Testis (tissue), 3 donors: ENCODE data around the gene SIGLEC9. TPM values are rescaled to one million over a fixed set of nuclear protein-coding genes. Genes with fewer than 3 reads are reported as not detected.
A peak's percentile ranks its signal among the peaks of the same experiment; 100 is the strongest.
"Not testable (repeated sequence)": the region's sequence is repeated elsewhere in the genome, so short reads cannot be mapped to it uniquely, and the experiment has no call there.

Source experiments
- DNase-seq: peaks from one replicate; pipeline ENCODE4 v3.0.0-alpha.2; 2019
- H3K27ac ChIP-seq, 2 donors: fragments of 200-600 bp; sonication (generic); one replicate each; pipeline ENCODE4 v1.5.1; 2019
- H3K27me3 ChIP-seq: fragments of 200-600 bp; sonication (generic); one replicate; pipeline ENCODE4 v1.5.1; 2019
- H3K36me3 ChIP-seq: fragments of 200-600 bp; sonication (generic); one replicate; pipeline ENCODE4 v1.5.1; 2017; ENCODE audit warnings: low read depth; ENCODE audit errors: missing control alignments
- H3K4me1 ChIP-seq: fragments of 200-600 bp; sonication (generic); one replicate; pipeline ENCODE4 v1.5.1; 2019
- H3K4me3 ChIP-seq, 2 donors: fragments of 200-600 bp; sonication (generic); one replicate each; pipeline ENCODE4 v1.5.1; 2017 to 2019
- H3K9me3 ChIP-seq: fragments of 200-600 bp; sonication (generic); one replicate; pipeline ENCODE4 v1.5.1; 2017
- CTCF ChIP-seq, 3 experiments: fragments of 450-650 bp in 2 of 3; fragments of 200-600 bp in 1 of 3; sonication (generic) in 1 of 3; IDR thresholded peaks; one replicate each; pipeline ENCODE4 v1.5.1; 2016 to 2019; ENCODE audit warnings: antibody characterized with exemption in 3 of 3, mild to moderate bottlenecking in 2 of 3, moderate library complexity in 1 of 3
- POLR2A ChIP-seq: fragments of 450-650 bp; IDR thresholded peaks from one replicate; pipeline ENCODE4 v1.6.1; 2017; ENCODE audit warnings: antibody characterized with exemption, mild to moderate bottlenecking, moderate library complexity
- WGBS, 2 donors: methylation state at CpG; one replicate each; pipeline ENCODE4 v1.1.5; 2018; 5-methylcytosine and 5-hydroxymethylcytosine counted together
- intact Hi-C: fragments of 100-400 bp; cut with DNase I; formaldehyde crosslinking; loops from one replicate; pipeline ENCODE4 v1.15.1; 2023; ENCODE audit warnings: low total_unique reads
- polyA plus RNA-seq: library from polyadenylated mRNA; stranded (reverse); fragments of 350-450 nt; fragmentation: Illumina TruSeq; extraction: RNeasy Lipid Tissue Mini Kit (QIAGEN cat#74804); gene quantifications from one replicate; pipeline ENCODE4 v1.2.3, GENCODE V29; 2014; ENCODE audit warnings: low read depth, low replicate concordance; ENCODE audit not compliant: insufficient read depth
- total RNA-seq, 2 donors: library from RNA; depleted of rRNA; stranded (reverse); fragments of >200 nt; gene quantifications; one replicate each; pipeline ENCODE4 v1.2.3, GENCODE V29; 2016

The SIGLEC9 gene
- total and polyA plus RNA-seq, 3 donors from 2014 or later: 2.6 to 5.1 (median 3.2) TPM

GRCh38 chr19:51140441-51140840 is 15.7 kb downstream of the SIGLEC9 start:
- no peak for DNase-seq
- H3K4me1 ChIP-seq: no peaks in the 10 kb centered on the region
- no peaks in the 10 kb centered on the region for H3K27me3 ChIP-seq
- no peaks in the 10 kb centered on the region for H3K9me3 ChIP-seq
- no peaks in the 10 kb centered on the region for H3K36me3 ChIP-seq
- no peak overlapping the region for H3K27ac ChIP-seq
- intact Hi-C loops: no loop called here
- no peak overlapping the region for H3K4me3 ChIP-seq
- TF ChIP-seq POLR2A: no peak
- 69 to 72% methylated on average over 6 of the region's 6 CpGs for WGBS, 2 donors

GRCh38 chr19:51141181-51141580 is 16.5 kb downstream of the SIGLEC9 start:
- Histone ChIP-seq H3K4me3 (no peak overlapping the region), H3K4me1 (no peaks in the 10 kb centered on the region), H3K36me3 (no peaks in the 10 kb centered on the region), H3K27me3 (no peaks in the 10 kb centered on the region), H3K9me3 (no peaks in the 10 kb centered on the region), H3K27ac (no peak overlapping the region)
- TF ChIP-seq CTCF (IDR thresholded peaks at IDR 0.05): no peak
- TF ChIP-seq POLR2A: no peak
- intact Hi-C loops: no loop called here
- 87% methylated on average over 6 of the region's 6 CpGs for WGBS, 2 donors
- no peak for DNase-seq

GRCh38 chr19:51142119-51142518 is 17.4 kb downstream of the SIGLEC9 start, which contains the start of gene SIGLEC7:
Gene SIGLEC7, plus strand, starts transcription at chr19:51142301. Its CDS starts 69 bp downstream, at chr19:51142370.
- H3K27ac ChIP-seq: peak within 1 kb of the TSS in 1 of 2 donors; percentile 24
- DNase-seq: peak; percentile 45
- 44 to 54% methylated on average over 14 of the region's 14 CpGs for WGBS, 2 donors
- H3K36me3 ChIP-seq: no peaks in the 10 kb centered on the region
- TF ChIP-seq POLR2A (no peak), CTCF (IDR thresholded peaks at IDR 0.05) (no peak)
- no peaks in the 10 kb centered on the region for H3K4me1 ChIP-seq
- H3K9me3 ChIP-seq: no peaks in the 10 kb centered on the region
- H3K4me3 ChIP-seq: no peak within 1 kb of the TSS
- intact Hi-C loops: no loop called here
- no peaks in the 10 kb centered on the region for H3K27me3 ChIP-seq

- H3K36me3 ChIP-seq, H3K27me3 ChIP-seq, intact Hi-C loops, H3K4me3 ChIP-seq, H3K9me3 ChIP-seq, H3K4me1 ChIP-seq, DNase-seq: not testable (repeated sequence)
- peak overlapping the region in 1 of 2 donors; percentile 24 for H3K27ac ChIP-seq
- 88% methylated on average over 9 to 12 of the region's 15 CpGs for WGBS, 2 donors
Observed at GRCh38 chr19:51142809-51143475, 18.2 kb downstream of the SIGLEC9 start.

GRCh38 chr19:51143486-51143885 is 18.8 kb downstream of the SIGLEC9 start:
- Histone ChIP-seq H3K27ac (no peak overlapping the region), H3K4me1 (no peaks in the 10 kb centered on the region), H3K9me3 (no peaks in the 10 kb centered on the region), H3K4me3 (no peak overlapping the region), H3K27me3 (no peaks in the 10 kb centered on the region), H3K36me3 (no peaks in the 10 kb centered on the region)
- TF ChIP-seq POLR2A (no peak), CTCF (IDR thresholded peaks at IDR 0.05) (no peak)
- WGBS, 2 donors: 96 to 100% methylated on average over 2 to 5 of the region's 5 CpGs
- DNase-seq: no peak
- intact Hi-C loops: no loop called here
